Vagina (tissue), 2 donors: ENCODE data around the gene PON1.

Experiments used
- CTCF ChIP-seq, 3 experiments: fragments of 450-650 bp in 2 of 3; fragments of 200-600 bp in 1 of 3; sonication (generic) in 1 of 3; IDR thresholded peaks; one replicate each; pipeline ENCODE4 v1.5.1; 2017 to 2019; ENCODE audit warnings: antibody characterized with exemption in 3 of 3, mild to moderate bottlenecking in 2 of 3, moderate library complexity in 2 of 3
- POLR2A ChIP-seq, 2 donors: fragments of 450-650 bp; IDR thresholded peaks; one replicate each; pipeline ENCODE4 v1.6.1; 2017; ENCODE audit warnings: antibody characterized with exemption in 2 of 2, mild to moderate bottlenecking in 2 of 2, moderate library complexity in 2 of 2
- POLR2AphosphoS5 ChIP-seq, 2 donors: sonication (generic); formaldehyde crosslinking; IDR thresholded peaks; one replicate each; pipeline ENCODE4 v1.9.0; 2017; ENCODE audit warnings: antibody characterized with exemption in 2 of 2, mild to moderate bottlenecking in 2 of 2, low read depth in 1 of 2; ENCODE audit not compliant: insufficient read depth in 1 of 2

- TF ChIP-seq CTCF (IDR thresholded peaks at IDR 0.05) (no peak), POLR2A (IDR thresholded peaks at IDR 0.05) (no peak), POLR2AphosphoS5 (IDR thresholded peaks at IDR 0.05; ENCODE audit: insufficient read depth in 1 of 2, low read depth in 1 of 2) (no peak)
Measured at GRCh38 chr7:95269640-95270039, 54.7 kb downstream of the PON1 start.
